Astrocyte of the spinal cord (primary cell): ENCODE results near the gene DLX2.

Source experiments
- DNase-seq: peaks from one replicate; pipeline ENCODE4 v3.0.0; 2011; ENCODE audit warnings: low read depth, low spot score
- H3K4me3 ChIP-seq: 2 replicates; pipeline ENCODE4 v1.5.1; 2011; ENCODE audit warnings: low read depth, mild to moderate bottlenecking, low read length, moderate library complexity
- CTCF ChIP-seq: IDR thresholded peaks from 2 replicates; pipeline ENCODE4 v1.5.1; 2012; ENCODE audit warnings: low read depth, mild to moderate bottlenecking, low read length, inconsistent platforms
- in situ Hi-C: cut with HindIII; loops from 2 replicates; pipeline ENCODE4 v1.10.0; 2017; ENCODE audit warnings: low sequenced_read_pairs

Gene DLX2

GRCh38 chr2:172107690-172108586, 5.2 kb upstream of the DLX2 start:
- TF ChIP-seq CTCF: no peak
- no peak overlapping the region for H3K4me3 ChIP-seq
- in situ Hi-C loops: no loop called here
- DNase-seq: no peak

GRCh38 chr2:172106108-172106961, 3.6 kb upstream of the DLX2 start:
- no peak for DNase-seq

GRCh38 chr2:172105471-172106107, 2.9 kb upstream of the DLX2 start:
- H3K4me3 ChIP-seq: peak overlapping the region; percentile 35
- TF ChIP-seq CTCF: no peak
- no peak for DNase-seq
- in situ Hi-C loops: no loop called here

More at GRCh38 chr2:172106108-172106961, 3.6 kb upstream of the DLX2 start:
- peak overlapping the region; percentile 35 for H3K4me3 ChIP-seq
- peak; percentile 50 for TF ChIP-seq CTCF
- in situ Hi-C loops: no loop called here

- in situ Hi-C loops: no loop called here
- DNase-seq: peak; percentile 88
- no peak overlapping the region for H3K4me3 ChIP-seq
- TF ChIP-seq CTCF: peak; percentile 93
These were observed 972 bp upstream of the DLX2 start for GRCh38 chr2:172103471-172104272.

- in situ Hi-C loops: no loop called here
- no peak for DNase-seq
- peak overlapping the region; percentile 51 for H3K4me3 ChIP-seq
- no peak for TF ChIP-seq CTCF
These were observed 794 bp downstream of the DLX2 start for GRCh38 chr2:172101821-172102390.
